Activated CD8-positive, alpha-beta memory T cell treated with anti-CD3 and anti-CD28 coated beads, Interleukin-2, amount 50 U/mL, for 48 hours (primary cell): Measurements from ENCODE around the gene RAB11FIP2.
"Not testable (repeated sequence)": the region's sequence is repeated elsewhere in the genome, so short reads cannot be mapped to it uniquely, and the experiment has no call there.

Experiments
- DNase-seq: peaks from one replicate; pipeline ENCODE4 v3.0.0-alpha.2; 2020

Gene RAB11FIP2

GRCh38 chr10:118046395-118047156, at the start of gene RAB11FIP2:
Gene RAB11FIP2, minus strand, starts transcription at chr10:118046941. Its CDS starts 778 bp downstream, at chr10:118046163.
- peak; percentile 96 for DNase-seq

GRCh38 chr10:118096022-118096421, 49.3 kb upstream of the RAB11FIP2 start:
- DNase-seq, result no peak

DNA sequence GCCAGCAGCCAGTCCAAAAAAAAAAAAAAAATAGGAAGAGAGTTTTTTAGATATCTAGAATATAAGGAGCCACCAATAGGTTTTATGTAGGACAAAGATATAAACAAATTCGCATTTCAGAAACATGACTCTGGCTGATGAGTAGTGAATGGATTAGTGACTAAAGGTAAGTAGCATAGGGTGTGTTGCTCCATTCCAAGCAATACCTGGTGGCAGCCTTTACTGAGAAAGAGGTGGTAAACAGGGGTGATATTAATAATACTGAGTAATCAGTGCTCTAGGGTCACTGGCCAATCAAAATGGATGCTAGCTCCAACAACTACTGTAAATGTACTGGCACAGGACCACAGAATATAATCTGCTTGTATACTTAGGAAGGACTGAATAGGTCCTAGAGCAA, 45.5 kb upstream of the RAB11FIP2 start:
- no peak for DNase-seq

DNA sequence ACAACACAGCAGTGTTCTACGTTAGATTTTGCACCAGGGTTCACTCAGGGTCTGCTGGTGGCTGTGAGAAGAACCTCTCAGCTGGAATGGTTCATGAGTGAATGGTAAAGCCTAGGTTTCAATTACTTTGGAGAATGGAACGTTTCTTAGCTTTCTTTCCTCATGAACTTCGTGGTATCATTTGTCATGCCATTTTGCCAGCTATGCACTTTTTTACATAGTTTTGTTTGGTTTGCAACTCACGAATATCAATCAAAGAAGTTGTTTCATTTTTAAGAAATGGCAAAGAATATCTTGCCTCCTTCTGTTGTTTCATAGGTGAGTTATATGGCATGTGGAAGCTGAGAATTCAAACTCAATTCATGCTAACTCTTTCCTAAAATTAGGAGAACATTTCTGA, 34.1 kb upstream of the RAB11FIP2 start:
- no peak for DNase-seq

- DNase-seq, result no peak
Observed at GRCh38 chr10:118076705-118077104, 30.0 kb upstream of the RAB11FIP2 start.

GRCh38 chr10:118072840-118073239, 26.1 kb upstream of the RAB11FIP2 start:
- no peak for DNase-seq

DNA sequence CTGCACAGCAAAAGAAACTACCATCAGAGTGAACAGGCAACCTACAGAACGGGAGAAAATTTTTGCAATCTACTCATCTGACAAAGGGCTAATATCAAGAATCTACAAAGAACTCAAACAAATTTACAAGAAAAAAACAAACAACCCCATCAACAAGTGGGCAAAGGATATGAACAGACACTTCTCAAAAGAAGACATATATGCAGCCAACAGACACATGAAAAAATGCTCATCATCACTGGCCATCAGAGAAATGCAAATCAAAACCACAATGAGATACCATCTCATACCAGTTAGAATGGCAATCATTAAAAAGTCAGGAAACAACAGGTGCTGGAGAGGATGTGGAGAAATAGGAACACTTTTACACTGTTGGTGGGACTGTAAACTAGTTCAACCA, 20.6 kb upstream of the RAB11FIP2 start:
- DNase-seq, result not testable (repeated sequence)

GRCh38 chr10:118062798-118063238, 16.1 kb upstream of the RAB11FIP2 start:
- DNase-seq, result no peak

GRCh38 chr10:118058371-118058770, 11.6 kb upstream of the RAB11FIP2 start:
- no peak for DNase-seq

DNA sequence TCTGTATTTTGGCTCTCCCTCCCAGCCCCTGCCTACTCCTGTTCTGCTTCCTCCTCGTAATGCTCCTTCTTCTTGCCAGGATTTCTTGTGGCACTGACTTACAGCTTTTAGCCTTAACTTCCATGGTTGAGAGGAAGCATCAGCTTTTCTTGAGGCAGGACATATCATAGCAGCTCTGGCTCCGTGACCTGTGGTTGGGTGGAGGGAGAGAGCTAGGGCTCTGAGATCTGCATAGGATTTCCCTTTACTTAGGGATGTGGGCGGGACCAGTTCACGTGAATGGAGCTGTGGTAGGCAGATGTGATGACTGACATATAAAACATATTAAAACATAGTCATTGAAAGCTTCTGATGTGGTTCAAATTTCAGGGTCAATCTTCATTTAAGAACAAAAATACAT, 10.6 kb upstream of the RAB11FIP2 start:
- no peak for DNase-seq

GRCh38 chr10:118054383-118054782, 7.6 kb upstream of the RAB11FIP2 start:
- DNase-seq, result no peak

DNA sequence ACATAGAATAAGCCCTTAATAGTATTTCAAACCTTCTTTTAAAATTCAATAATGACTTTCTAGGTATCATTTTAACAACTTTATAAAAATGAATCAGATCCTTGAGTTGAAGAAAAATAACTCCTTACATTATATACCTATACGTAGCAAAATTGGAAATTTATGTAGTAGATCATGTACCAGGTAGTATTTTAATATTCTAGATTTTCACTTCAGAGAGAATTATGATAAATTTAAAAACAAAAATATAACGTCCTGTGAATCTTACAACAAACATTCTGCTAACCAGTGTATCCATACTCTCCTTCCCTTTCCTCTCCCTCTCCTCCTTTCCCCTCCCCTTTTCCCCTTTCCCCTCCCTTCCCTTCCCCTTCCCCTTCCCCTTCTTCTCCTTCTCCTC, 6.1 kb upstream of the RAB11FIP2 start:
- no peak for DNase-seq

GRCh38 chr10:118047880-118048279, 1.1 kb upstream of the RAB11FIP2 start:
- no peak for DNase-seq

DNA sequence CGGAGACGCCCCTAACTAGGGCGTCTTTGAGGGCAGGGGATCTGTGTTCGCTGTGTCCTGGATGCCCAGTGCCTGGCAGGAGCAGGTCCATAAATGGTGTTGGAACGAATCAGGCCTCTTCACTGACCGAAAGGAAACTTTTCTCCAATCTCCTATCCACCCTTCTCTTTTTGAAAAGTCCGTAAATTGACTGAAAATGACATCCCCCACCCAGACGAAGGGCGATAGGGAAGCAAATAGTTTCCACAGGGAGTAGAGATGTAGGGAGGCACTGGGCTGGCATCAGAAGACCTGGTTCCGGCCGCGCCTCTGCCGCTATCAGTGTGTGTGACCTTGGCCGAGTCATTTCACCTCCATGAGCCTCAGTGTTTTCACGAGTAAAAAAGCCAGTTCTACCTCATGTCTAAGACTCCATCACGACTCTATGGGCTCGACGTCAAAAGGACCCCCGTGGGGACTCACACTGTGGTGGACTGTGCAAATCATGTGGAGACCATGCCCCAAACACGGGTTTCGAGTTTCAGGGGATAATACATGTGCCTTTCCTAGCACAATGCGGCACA, 497 bp upstream of the RAB11FIP2 start:
- no peak for DNase-seq

DNA sequence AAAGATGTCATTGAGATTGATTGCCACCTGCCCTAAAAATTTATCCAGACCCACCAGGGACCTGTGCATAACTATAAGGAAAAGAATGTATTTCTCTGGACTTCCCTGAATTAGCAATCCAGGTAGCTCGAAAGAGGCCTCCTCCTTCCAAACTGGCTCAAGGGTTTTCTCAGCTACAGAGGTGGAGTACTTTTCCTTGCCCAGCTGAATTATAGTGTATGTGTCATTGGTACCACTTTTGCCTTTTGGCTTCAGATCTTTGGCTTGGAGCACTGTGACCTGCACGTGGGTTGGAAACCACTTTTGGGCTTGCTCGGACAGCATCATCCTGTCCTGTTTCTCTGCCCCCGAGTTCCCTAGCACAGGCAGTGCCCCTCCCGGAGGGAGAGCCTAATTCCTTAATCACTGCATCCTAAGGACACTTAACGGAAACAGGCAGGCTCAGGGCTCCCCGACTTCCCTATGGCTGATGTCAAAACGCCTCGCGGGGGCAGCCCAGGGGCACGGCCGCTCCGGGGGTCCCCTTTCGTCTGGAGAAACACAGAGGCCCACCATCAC, 825 bp downstream of the RAB11FIP2 start:
- peak; percentile 70 for DNase-seq

DNA sequence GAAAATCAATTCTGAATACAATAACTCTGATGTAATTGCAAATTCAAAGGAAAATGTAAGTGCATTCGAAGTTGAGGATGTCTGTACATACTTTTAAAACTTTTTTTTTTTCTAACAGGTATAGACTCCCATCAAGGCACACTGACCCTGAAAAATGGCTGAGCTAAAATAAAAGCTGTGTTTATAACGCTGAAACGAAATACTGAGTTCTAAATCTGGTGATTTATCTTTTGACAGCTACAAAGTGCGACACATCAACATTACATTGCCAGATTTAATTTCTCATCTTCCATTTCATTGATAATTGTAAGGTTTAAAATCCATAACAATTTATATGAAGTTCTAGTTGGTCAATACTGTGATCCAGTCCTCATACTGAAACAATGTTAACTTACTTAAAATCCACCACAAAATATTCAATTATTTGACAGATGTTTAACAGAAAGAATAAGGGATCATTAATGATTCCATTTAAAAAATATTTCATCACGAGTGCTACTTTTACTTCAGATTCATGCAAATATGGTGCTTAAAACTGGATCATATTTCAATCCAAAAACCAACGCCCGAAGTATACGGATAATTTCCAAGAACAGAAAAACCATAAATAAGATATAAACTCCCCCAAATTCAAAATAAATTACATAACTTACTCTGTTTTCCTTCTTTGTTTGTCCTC, 1.4 kb downstream of the RAB11FIP2 start:
- no peak for DNase-seq

DNA sequence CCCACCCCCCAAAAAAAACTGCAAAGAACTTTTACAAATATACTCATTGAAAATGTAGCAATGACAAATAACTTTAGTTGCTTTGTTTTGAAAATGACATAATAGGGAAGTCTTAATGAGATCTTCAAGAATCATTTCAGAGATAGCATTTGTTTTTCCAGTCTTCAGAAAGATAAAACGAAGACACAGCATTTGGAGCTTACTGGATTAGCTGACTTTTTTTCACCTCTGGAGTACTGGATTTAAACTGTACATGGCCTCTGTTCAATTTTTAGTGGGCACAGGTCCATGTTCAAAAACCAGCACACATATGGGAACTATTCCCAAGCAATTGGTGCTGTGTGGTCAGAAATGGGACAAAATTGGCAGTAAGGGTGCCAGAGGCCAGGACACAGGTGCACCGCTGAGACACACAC, 3.9 kb downstream of the RAB11FIP2 start:
- DNase-seq, result no peak

DNA sequence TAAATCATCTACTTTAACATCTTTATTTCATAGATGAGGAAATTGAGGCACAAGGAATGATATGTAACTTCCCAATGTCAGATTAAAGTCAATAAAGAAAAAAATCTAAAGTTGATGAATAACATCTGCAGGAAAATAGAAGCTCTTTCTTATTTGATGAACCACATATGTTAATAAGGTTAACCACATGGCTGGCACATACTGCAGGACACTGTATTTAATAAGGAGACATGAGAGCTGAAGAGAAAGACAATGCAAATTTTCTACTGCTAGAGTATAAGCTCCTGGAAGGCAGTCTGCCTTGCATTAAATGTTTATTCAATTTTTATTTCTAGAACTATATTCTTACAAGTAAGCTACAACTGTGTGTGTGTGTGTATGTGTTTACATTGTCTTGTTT, 4.4 kb downstream of the RAB11FIP2 start:
- DNase-seq, result no peak

- no peak for DNase-seq
Observed at GRCh38 chr10:118041316-118041715, 5.4 kb downstream of the RAB11FIP2 start.

DNA sequence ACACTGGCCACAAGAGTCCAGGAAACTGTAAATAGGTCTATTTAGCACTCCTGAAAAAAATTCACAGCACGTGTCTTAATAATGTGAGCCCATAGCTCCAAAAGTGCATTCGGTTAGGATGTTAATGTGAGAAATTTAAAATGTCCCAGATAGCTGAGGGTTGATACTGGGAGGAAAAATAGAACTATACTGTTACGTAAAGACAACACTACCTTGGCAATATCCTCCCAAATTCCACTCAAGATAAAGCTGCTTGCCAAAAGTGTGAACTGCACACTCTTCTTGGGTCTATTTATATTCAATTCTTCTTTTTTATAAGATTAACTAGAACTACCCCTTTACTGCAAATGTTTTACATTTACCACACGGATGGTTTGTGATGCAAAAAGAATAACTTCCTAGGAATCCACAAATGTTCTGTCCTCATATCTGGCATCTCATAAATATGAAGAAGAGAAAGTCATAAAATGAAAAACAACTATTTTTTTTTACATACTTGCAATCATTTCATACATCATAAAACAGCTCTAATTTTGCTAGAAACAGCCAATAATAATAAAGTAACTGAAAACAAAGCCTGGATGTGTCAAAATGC, 10.4 kb downstream of the RAB11FIP2 start:
- no peak for DNase-seq

DNA sequence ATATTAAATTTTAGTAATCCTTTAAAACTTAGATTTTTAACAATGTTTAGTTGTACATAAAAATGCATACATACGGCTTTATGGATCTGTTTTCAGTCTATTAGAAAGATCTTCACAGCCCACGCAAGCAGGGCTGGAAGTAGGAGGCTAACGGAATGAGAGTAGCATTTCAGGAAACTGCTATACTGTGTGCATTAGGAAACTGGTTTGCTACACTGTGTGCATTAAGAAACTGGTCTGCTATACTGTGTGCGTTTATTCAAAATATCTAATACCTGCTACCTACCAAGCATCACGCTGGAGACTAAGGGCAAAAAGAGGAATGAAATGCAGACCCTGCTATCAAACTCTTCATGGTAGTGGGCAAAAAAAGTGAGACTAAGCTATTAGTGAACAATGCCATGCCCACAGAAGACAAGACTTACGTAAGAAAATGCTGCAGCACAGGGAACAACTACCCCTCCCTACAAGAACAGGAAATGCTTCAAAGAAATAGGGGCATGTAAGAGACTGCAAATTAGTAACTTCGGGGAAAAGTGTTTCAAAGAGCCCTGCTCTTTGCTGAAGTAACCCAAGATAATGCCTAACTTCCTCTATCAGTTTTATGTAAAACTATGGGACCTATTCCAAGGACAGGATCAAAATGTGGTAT, 11.3 kb downstream of the RAB11FIP2 start:
- DNase-seq, result no peak

GRCh38 chr10:118034791-118035261, 11.9 kb downstream of the RAB11FIP2 start:
- DNase-seq, result no peak

DNA sequence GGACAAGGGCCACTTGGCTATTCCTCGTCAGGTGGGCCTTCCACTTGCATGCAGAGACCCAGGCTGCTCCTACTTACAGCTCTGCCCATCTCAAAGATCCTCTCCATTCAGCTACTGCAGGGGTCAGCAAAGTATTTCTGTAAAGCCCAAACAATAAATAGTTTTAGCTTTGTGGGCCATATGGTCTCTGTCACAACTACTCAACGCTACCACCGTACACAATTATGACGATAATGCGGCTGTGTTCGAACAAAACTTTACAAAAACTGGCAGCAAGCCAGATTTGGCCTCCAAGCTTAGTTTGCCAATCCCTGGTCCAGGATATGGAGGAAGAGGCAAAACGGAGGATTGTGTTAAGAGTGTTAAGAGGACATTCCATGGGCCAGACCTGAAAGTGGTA, 12.8 kb downstream of the RAB11FIP2 start:
- no peak for DNase-seq
